ENCODE results near the gene LPIN2.
A peak's percentile ranks its signal among the peaks of the same experiment; 100 is the strongest.

Gene LPIN2

GRCh38 chr18:2978208-2978607 lies 34.7 kb downstream of the LPIN2 start:
- no peak for DNase-seq
- peak overlapping the region in 1 of 2 experiments; percentile 71 for H3K18ac ChIP-seq (ENCODE audit: low read depth in 1 of 2, low read length in 2 of 2)
- H3K4me1 ChIP-seq (ENCODE audit: control insufficient read depth, insufficient read depth, low read depth, low read length), result peaks cover 22% of the 10 kb centered on the region
- H3K79me1 ChIP-seq (replicated peaks; ENCODE audit: low read length, poor library complexity, severe bottlenecking), result peaks cover 9% of the 10 kb centered on the region
- no peak overlapping the region for H4K91ac ChIP-seq (ENCODE audit: low read length)
- no peak overlapping the region for H2BK12ac ChIP-seq (ENCODE audit: low read length in 2 of 2)
- H3K4ac ChIP-seq (ENCODE audit: low read depth in 1 of 2, low read length in 2 of 2), result no peak overlapping the region
- no peak overlapping the region for H2BK15ac ChIP-seq (ENCODE audit: low read depth, poor library complexity, severe bottlenecking)
- peak overlapping the region; percentile 87 for H3K27ac ChIP-seq (ENCODE audit: low read length, poor library complexity, severe bottlenecking)
- H3K27me3 ChIP-seq (ENCODE audit: control insufficient read depth in 1 of 2, insufficient read depth in 1 of 2, low read length in 2 of 2), result no peaks in the 10 kb centered on the region
- H2AFZ ChIP-seq (ENCODE audit: low read depth, low read length), result no peak overlapping the region
- H3K9ac ChIP-seq (ENCODE audit: low read length), result peak overlapping the region; percentile 88
- H3K4me3 ChIP-seq (ENCODE audit: insufficient read depth in 1 of 2, low read depth in 1 of 2, low read length in 2 of 2), result peak overlapping the region in 1 of 2 experiments; percentile 76
- 51% methylated on average over 2 of the region's 3 CpGs for WGBS
- H2BK120ac ChIP-seq (ENCODE audit: low read depth, low read length), result no peak overlapping the region
- no peak overlapping the region for H2AK5ac ChIP-seq (ENCODE audit: low read length, severe bottlenecking)
- no peaks in the 10 kb centered on the region for H3K9me3 ChIP-seq (ENCODE audit: control insufficient read depth, low read length)
- H3K4me2 ChIP-seq (ENCODE audit: low read length, poor library complexity, severe bottlenecking), result no peak overlapping the region
- H3K36me3 ChIP-seq (ENCODE audit: control insufficient read depth in 1 of 2, insufficient read depth in 2 of 2, low read depth in 1 of 2, low read length in 2 of 2), result no peaks in the 10 kb centered on the region
- no peak overlapping the region for H3K14ac ChIP-seq (ENCODE audit: low read length in 2 of 2)
- H3K23ac ChIP-seq (ENCODE audit: low read length in 2 of 2), result no peak overlapping the region
- peak overlapping the region; percentile 73 for H2BK5ac ChIP-seq (ENCODE audit: low read depth, low read length, poor library complexity, severe bottlenecking)
- H4K8ac ChIP-seq (ENCODE audit: low read length), result no peak overlapping the region

GRCh38 chr18:2976218-2977132 lies 36.5 kb downstream of the LPIN2 start:
- Histone ChIP-seq H4K8ac (ENCODE audit: low read length) (no peak overlapping the region), H3K14ac (ENCODE audit: low read length in 2 of 2) (peak overlapping the region in 1 of 2 experiments; percentile 59), H3K4me3 (ENCODE audit: insufficient read depth in 1 of 2, low read depth in 1 of 2, low read length in 2 of 2) (no peak overlapping the region), H3K4ac (ENCODE audit: low read depth in 1 of 2, low read length in 2 of 2) (no peak overlapping the region), H3K4me1 (ENCODE audit: control insufficient read depth, insufficient read depth, low read depth, low read length) (peaks cover 23% of the 10 kb centered on the region), H3K18ac (ENCODE audit: low read depth in 1 of 2, low read length in 2 of 2) (peak overlapping the region; percentile 19 to 68), H2BK120ac (ENCODE audit: low read depth, low read length) (peak overlapping the region; percentile 34), H3K27me3 (ENCODE audit: control insufficient read depth in 1 of 2, insufficient read depth in 1 of 2, low read length in 2 of 2) (no peaks in the 10 kb centered on the region), H2AK5ac (ENCODE audit: low read length, severe bottlenecking) (peak overlapping the region; percentile 80), H4K91ac (ENCODE audit: low read length) (no peak overlapping the region), H3K9me3 (ENCODE audit: control insufficient read depth, low read length) (no peaks in the 10 kb centered on the region), H3K27ac (ENCODE audit: low read length, poor library complexity, severe bottlenecking) (no peak overlapping the region), H3K79me1 (replicated peaks; ENCODE audit: low read length, poor library complexity, severe bottlenecking) (peaks cover 10% of the 10 kb centered on the region), H2BK12ac (ENCODE audit: low read length in 2 of 2) (peak overlapping the region in 1 of 2 experiments; percentile 48), H3K9ac (ENCODE audit: low read length) (no peak overlapping the region), H2BK5ac (ENCODE audit: low read depth, low read length, poor library complexity, severe bottlenecking) (no peak overlapping the region), H3K4me2 (ENCODE audit: low read length, poor library complexity, severe bottlenecking) (no peak overlapping the region), H3K23ac (ENCODE audit: low read length in 2 of 2) (no peak overlapping the region), H2AFZ (ENCODE audit: low read depth, low read length) (no peak overlapping the region), H3K36me3 (ENCODE audit: control insufficient read depth in 1 of 2, insufficient read depth in 2 of 2, low read depth in 1 of 2, low read length in 2 of 2) (no peaks in the 10 kb centered on the region), H2BK15ac (ENCODE audit: low read depth, poor library complexity, severe bottlenecking) (no peak overlapping the region)
- DNase-seq, result no peak
- 72% methylated on average over 5 of the region's 8 CpGs for WGBS

DNA sequence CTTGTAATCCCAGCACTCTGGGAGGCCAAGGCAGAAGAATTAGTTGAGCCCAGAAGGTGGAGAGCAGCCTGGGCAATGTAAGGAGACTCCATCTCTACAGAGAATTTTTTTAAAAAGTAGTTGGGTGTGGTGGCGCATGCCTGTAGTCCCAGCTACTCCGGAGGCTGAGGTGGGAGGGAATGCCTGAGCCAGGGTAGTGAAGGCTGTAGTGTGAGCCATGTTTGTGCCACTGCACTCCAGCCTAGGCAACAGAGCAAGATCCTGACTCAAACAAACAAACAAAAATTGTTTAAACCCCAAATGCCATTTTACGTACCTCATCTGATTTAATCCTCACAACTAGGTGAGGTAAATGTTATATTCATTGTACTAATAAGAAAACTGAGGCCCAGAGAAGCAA lies 38.2 kb downstream of the LPIN2 start:
- H3K23ac ChIP-seq (ENCODE audit: low read length in 2 of 2), result no peak overlapping the region
- no peak overlapping the region for H4K91ac ChIP-seq (ENCODE audit: low read length)
- 94% methylated on average over 2 of the region's 3 CpGs for WGBS

DNA sequence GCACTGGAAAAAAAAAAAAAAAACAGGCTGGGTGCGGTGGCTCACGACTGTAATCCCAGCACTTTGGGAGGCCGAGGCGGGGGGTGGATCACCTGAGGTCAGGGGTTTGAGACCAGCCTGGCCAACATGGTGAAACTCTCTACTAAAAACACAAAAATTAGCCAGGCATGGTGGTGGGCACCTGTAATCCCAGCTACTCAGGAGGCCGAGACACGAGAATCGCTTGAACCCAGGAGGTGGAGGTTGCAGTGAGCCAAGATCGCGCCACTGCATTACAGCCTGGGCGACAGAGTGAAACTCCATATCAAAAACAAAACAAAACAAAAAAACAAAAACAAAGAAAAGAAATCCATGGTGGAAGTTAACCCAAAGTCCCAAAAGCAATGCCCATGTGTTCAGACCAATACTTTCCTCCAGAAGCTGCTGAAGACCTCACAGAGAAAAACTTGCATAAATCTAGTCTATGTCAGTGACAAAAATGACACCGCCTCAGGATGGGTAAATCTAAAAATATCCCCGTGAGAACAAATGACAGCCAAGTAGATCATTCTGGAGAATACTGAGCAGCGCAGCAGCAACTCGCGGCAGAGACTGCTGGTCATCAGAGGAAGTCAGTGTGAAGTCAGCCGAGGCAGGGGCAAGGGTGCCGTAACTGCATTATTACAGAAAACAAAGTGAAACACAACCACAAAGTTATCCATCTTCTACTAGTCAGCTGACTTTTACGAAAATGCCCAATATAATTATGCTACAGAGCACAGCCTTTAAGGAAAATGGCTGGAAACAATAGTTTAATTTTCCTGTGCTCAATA lies 41.0 kb downstream of the LPIN2 start:
- Histone ChIP-seq H3K4me3 (ENCODE audit: insufficient read depth in 1 of 2, low read depth in 1 of 2, low read length in 2 of 2) (no peak overlapping the region), H3K79me1 (replicated peaks; ENCODE audit: low read length, poor library complexity, severe bottlenecking) (peaks cover 29% of the 10 kb centered on the region), H3K9me3 (ENCODE audit: control insufficient read depth, low read length) (no peaks in the 10 kb centered on the region), H3K9ac (ENCODE audit: low read length) (peak overlapping the region; percentile 29), H3K14ac (ENCODE audit: low read length in 2 of 2) (no peak overlapping the region), H3K4ac (ENCODE audit: low read depth in 1 of 2, low read length in 2 of 2) (peak overlapping the region in 1 of 2 experiments; percentile 25), H2BK120ac (ENCODE audit: low read depth, low read length) (no peak overlapping the region), H3K27ac (ENCODE audit: low read length, poor library complexity, severe bottlenecking) (no peak overlapping the region), H3K27me3 (ENCODE audit: control insufficient read depth in 1 of 2, insufficient read depth in 1 of 2, low read length in 2 of 2) (no peaks in the 10 kb centered on the region), H2BK12ac (ENCODE audit: low read length in 2 of 2) (no peak overlapping the region), H4K8ac (ENCODE audit: low read length) (peak overlapping the region; percentile 53), H2AK5ac (ENCODE audit: low read length, severe bottlenecking) (no peak overlapping the region), H3K18ac (ENCODE audit: low read depth in 1 of 2, low read length in 2 of 2) (no peak overlapping the region), H3K23ac (ENCODE audit: low read length in 2 of 2) (no peak overlapping the region), H3K4me1 (ENCODE audit: control insufficient read depth, insufficient read depth, low read depth, low read length) (peaks cover 13% of the 10 kb centered on the region), H2BK15ac (ENCODE audit: low read depth, poor library complexity, severe bottlenecking) (no peak overlapping the region), H3K4me2 (ENCODE audit: low read length, poor library complexity, severe bottlenecking) (peak overlapping the region; percentile 39), H4K91ac (ENCODE audit: low read length) (no peak overlapping the region), H2AFZ (ENCODE audit: low read depth, low read length) (no peak overlapping the region), H2BK5ac (ENCODE audit: low read depth, low read length, poor library complexity, severe bottlenecking) (no peak overlapping the region), H3K36me3 (ENCODE audit: control insufficient read depth in 1 of 2, insufficient read depth in 2 of 2, low read depth in 1 of 2, low read length in 2 of 2) (peaks cover 0 to 3% of the 10 kb centered on the region in 2 experiments)
- WGBS, result 81% methylated on average over 17 of the region's 18 CpGs
- peak; percentile 73 for DNase-seq

More for the DNA sequence above, 38.2 kb downstream of the LPIN2 start:
- Histone ChIP-seq H3K18ac (ENCODE audit: low read depth in 1 of 2, low read length in 2 of 2) (peak overlapping the region in 1 of 2 experiments; percentile 31), H3K27me3 (ENCODE audit: control insufficient read depth in 1 of 2, insufficient read depth in 1 of 2, low read length in 2 of 2) (no peaks in the 10 kb centered on the region), H2AK5ac (ENCODE audit: low read length, severe bottlenecking) (peak overlapping the region; percentile 27), H3K4me1 (ENCODE audit: control insufficient read depth, insufficient read depth, low read depth, low read length) (peaks cover 22% of the 10 kb centered on the region), H3K14ac (ENCODE audit: low read length in 2 of 2) (no peak overlapping the region), H3K4me2 (ENCODE audit: low read length, poor library complexity, severe bottlenecking) (no peak overlapping the region), H2BK5ac (ENCODE audit: low read depth, low read length, poor library complexity, severe bottlenecking) (no peak overlapping the region), H2BK120ac (ENCODE audit: low read depth, low read length) (no peak overlapping the region), H4K8ac (ENCODE audit: low read length) (no peak overlapping the region), H2BK15ac (ENCODE audit: low read depth, poor library complexity, severe bottlenecking) (peak overlapping the region; percentile 44), H3K27ac (ENCODE audit: low read length, poor library complexity, severe bottlenecking) (no peak overlapping the region), H3K9me3 (ENCODE audit: control insufficient read depth, low read length) (no peaks in the 10 kb centered on the region), H3K4me3 (ENCODE audit: insufficient read depth in 1 of 2, low read depth in 1 of 2, low read length in 2 of 2) (no peak overlapping the region), H3K79me1 (replicated peaks; ENCODE audit: low read length, poor library complexity, severe bottlenecking) (peaks cover 17% of the 10 kb centered on the region), H3K4ac (ENCODE audit: low read depth in 1 of 2, low read length in 2 of 2) (peak overlapping the region in 1 of 2 experiments; percentile 52), H3K36me3 (ENCODE audit: control insufficient read depth in 1 of 2, insufficient read depth in 2 of 2, low read depth in 1 of 2, low read length in 2 of 2) (no peaks in the 10 kb centered on the region), H2BK12ac (ENCODE audit: low read length in 2 of 2) (no peak overlapping the region), H3K9ac (ENCODE audit: low read length) (no peak overlapping the region), H2AFZ (ENCODE audit: low read depth, low read length) (no peak overlapping the region)
- DNase-seq, result no peak
